Stimulated activated naive CD4-positive, alpha-beta T cell (primary cell): ENCODE results near the gene BRD3.
"Not testable (repeated sequence)": the region's sequence is repeated elsewhere in the genome, so short reads cannot be mapped to it uniquely, and the experiment has no call there.

ENCODE experiments used
- DNase-seq, 6 experiments: peaks; one replicate each; lab custom pipeline; 2025; lab: John Stamatoyannopoulos, UW

Gene BRD3

DNA sequence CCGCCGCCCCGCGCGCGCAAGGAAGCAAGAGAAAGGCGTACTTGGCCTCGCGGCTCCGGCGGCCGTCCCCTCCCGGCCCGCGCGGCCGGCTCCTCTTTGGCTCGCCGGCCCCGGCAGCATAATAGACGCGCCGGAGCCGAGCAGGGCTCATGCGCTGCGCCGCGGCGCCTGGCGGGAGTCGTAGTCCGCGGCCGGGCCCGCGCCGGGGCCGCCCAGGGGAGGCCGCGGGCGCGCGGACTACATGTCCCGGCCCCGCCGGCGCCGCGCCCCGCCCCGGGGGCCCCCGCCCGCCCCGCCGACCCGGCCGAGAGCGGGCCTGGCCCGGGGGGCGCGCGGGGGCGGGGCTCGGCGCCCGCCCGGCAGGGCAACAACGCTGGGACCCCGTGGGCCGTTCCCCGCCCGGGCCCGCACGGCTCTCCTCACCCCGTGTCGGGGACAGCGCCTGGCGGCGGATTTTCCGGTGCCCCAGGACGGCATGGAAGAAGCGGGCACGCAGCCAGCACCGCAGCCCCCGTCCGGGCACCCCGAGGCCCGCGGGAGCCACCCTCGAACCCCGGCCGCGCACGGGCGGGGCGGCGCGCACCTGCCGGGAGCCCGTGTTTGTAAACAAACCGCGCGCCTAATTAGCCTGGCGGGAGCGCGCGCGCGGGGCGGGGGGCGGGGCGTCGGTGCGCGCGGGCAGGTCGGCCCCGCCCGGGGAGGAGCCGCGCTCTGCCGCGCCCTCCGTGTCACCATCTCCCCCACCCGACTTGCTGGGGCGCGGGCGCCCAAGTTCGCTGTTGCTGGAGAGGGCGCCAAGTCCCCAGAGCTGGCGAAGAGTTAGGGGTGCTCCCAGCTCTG, at the start of gene BRD3:
BRD3 (minus strand) TSS at position 123 of the 840 bp plus-strand sequence. CDS start 14,549 bp downstream, outside the sequence.
- DNase-seq: peak; percentile 77 to 91 (median 84)

DNA sequence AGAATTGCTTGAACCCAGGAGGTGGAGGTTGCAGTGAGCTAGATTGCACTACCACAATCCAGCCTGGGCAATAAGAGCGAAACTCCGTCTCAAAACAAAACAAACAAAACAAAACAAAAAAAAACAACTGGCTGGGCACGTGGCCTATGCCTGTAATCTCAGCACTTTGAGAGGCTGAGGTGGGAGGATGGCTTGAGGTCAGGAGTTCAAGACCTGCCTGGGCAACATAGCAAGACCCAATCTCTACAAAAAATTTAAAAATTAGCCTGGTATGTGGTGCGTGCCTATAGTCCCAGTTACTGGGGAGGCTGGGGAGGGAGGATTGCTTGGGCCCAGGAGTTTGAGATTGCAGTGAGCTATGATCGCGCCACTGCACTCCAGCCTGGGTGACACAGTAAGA, 44.7 kb upstream of the BRD3 start:
- no peak for DNase-seq

DNA sequence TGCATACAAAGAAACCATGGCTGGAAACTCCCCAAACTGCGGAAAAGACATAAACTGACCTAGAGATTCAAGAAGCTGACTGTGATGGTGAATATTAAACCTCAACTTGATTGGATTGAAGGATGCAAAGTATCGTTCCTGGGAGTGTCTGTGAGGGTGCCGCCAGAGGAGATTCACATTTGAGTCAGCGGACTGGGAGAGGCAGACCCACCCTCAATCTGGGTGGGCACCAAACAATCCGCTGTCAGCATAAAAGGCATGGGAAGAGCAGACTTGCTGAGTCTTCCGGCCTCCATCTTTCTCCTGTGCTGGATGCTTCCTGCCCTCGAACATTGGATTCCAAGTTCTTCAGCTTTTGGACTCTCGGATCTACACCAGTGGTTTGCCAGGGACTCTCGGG, 43.2 kb upstream of the BRD3 start:
- DNase-seq: no peak

DNA sequence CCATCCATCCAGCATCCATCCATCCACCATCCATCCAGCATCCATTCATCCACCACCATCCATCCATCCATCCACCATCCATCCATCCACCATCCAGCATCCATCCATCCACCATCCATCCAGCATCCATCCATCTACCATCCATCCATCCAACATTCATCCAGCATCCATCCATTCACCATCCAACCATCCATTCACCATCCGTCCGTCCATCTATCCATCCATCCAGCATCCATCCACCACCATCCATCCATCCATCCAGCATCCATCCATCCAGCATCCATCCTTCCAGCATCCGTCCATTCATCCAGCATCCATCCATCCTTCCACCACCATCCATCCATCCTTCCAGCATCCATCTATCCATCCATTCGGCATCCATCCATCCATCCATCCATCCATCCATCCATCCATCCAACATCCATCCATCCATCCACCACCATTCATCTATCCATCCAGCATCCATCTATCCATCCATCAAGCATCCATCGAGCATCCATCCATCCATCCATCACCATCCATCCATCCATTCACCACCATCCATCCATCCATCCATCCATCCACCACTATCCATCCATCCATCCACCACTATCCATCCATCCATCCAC, 35.7 kb upstream of the BRD3 start:
- DNase-seq: no peak

DNA sequence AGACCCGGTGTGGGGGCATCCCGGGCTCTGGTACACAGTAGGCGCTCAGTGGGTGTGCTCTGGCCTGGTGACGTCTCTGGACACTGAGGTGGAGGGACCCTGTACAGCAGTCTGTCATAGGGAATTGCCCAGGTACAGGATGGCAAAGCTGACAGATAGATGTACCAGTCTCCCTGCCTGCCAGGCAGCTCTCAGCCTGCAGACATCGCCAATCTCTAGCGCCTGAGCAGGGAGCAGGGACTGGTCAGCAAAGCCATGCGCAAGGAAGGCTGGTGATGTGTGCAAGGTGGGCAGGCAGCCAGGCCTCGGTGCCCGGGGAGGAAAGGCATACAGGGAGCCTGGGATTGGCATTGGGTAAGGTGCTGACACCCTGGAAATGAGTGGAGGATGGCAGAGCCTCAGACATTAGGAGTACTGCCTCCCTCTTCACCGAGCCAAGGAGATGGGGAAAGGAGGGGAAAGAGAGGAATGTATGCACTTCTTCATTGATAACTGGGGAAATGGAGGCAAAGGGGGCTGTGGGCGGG, 33.9 kb upstream of the BRD3 start:
- DNase-seq: no peak

DNA sequence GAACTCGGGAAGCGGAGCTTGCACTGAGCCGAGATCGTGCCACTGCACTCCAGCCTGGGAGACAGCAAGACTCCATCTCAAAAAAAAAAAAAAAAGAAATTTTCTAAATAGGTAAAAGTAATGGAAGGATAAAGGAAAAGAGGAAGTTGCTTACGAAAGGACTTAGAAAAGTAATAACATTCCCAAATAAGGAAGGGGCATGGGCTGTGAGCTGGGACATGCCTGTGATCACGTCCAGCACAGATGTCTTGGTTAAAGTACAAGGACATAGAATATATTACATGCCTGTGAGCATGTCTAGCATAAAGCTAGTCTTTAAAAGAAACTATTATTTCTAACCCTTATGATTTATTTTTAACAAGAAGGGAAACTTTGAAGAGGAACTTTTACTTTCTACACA, 33.3 kb upstream of the BRD3 start:
- DNase-seq: not testable (repeated sequence)

DNA sequence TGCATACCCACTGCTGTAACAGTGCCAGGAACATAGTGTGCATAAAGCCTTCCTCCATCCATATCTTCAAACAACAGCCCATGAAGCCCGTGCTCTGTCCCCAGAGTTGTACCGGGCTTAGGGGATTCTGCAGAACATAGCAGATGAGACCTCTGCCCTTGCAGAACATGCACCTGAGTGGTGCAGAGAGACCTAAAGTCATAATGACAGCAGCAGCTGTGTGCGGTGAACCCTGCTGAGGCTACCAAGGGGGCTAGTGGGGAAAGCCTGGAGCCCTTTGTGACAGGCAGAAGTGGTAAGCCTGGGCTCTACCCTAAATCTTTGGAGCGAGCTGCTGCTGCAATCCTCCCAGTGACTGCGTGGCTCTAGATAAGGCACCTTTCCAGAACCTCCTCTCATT, 32.2 kb upstream of the BRD3 start:
- DNase-seq: no peak

DNA sequence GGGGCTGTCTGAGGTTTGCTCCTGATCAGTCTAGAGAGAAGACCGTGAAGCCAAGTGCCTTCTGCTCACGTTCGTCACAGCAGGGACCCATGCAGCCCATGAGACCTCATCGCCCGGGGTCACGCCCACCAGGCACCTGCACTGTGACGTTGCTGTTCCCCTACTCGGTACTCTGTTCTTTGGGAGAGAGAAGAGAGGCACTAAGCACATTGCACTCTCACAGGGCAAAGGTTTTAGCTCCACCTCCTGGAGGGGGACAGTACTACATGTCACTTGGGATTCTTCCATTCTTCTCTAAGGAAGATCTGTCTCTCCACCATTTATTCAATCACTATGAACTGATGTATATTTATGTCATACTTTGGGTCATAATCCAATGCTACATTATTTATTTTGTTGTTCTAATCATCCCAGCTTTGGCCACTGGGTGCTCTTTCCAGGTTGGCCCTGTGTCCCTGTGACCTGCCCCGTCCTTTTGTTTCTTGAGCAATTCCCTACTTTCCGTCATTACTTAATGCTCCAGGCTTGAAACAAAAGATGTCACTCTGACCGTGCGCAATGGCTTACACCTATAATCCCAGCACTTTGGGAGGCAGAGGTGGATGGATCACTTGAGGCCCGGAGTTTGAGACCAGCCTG, 31.4 kb upstream of the BRD3 start:
- DNase-seq: peak; percentile 18 to 64 (median 39)

DNA sequence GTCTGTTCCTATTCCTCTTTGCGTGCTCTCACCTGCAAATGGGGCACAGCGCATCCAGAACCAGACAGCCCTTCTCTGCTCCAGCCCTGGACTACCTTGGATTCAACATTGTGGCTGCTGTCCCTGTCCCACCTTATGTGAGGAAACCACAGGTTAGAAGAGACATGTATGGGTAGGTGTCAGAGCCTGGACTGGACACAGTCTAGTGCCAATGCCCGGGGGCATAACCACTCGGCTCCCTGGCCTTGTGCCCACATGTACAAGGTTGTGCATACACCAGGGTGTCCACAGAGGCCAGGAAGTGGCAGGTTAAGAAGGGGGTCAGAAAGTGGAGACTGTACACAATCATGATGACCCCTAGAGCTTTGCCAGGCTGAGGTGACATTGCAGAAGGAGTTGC, 22.1 kb upstream of the BRD3 start:
- DNase-seq: no peak

DNA sequence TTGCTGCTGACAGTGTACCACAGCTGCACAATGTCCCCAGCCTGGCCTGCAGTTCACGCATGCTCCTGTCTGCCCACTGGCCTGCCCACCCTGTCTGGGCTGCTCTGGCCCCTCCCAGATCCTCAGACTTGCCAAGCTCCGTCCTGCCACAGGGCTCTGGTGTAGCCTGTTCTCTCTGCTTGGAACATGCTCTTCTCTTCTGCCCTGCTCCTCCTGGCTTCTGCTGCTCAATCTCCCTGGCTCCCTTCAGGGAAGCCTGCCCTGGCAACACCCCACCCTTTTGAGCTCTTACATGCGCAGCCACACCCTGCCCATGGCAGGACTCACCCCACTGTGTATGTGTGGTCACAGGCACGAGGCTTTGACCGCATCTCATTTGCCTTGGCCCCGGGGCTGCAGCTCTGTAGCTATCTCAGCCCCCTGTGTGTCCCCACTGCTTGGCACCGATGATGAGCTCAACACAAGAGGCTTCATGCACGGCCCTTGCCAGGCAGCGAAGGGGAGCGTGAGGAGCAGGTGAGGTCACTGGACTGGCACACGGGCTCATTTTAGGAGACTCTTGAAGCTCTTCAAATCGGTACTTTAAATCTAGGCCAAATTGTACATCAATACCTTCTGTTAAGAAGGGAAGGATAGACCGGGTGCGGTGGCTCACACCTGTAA, 20.4 kb upstream of the BRD3 start:
- DNase-seq: no peak

DNA sequence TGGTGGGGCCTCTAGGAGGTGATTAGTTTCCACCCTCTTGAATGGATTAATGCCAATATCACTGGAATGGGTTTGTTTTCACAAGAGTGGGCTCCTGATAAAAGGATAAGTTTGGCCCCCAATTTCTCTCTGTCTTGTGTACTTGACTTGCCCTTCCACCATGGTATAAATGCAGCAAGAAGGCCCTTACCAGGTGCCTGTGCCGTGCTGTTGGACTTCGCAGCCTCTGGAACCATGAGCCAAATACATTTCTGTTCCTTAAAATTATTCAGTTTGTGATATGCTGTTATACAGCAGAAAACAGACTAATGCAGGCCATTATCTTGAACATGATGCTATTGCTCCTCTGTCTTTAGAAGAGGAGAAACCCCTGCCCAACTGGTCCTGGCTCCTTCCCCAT, 17.8 kb upstream of the BRD3 start:
- DNase-seq: no peak

DNA sequence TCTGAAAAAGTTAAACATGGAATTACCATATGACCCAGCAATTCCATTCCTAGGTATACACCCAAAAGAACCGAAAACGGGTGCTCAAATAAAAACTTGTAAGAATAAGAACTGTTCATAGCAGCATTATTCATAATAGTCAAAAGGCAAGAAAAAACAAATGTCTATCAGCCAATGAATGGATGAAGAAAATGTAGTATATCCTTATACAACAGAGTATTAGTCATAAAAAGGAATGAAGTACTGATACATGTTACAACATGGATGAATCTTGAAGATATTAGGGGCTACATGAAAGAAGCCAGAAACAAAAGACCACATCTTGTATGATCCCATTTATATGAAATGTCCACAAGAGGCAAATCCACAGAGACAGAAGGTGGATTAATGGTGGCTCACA, 15.6 kb upstream of the BRD3 start:
- DNase-seq: no peak

DNA sequence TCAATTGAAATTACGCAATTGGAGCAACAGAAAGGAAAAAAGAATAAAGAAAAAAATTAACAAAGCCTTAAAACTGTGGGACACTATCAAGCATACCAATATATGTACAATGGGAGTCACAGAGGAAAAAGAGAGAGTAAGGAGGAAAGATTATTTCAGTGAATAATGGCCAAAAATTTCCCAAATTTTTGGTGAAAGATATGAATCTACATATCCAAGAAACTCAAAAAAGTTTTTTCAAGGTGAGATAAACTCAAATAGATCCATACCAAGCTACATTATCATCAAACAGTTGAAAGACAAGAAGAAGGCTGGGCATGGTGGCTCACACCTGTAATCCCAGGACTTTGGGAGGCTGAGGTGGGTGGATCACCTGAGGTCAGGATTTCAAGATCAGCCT, 8.8 kb upstream of the BRD3 start:
- no peak for DNase-seq

DNA sequence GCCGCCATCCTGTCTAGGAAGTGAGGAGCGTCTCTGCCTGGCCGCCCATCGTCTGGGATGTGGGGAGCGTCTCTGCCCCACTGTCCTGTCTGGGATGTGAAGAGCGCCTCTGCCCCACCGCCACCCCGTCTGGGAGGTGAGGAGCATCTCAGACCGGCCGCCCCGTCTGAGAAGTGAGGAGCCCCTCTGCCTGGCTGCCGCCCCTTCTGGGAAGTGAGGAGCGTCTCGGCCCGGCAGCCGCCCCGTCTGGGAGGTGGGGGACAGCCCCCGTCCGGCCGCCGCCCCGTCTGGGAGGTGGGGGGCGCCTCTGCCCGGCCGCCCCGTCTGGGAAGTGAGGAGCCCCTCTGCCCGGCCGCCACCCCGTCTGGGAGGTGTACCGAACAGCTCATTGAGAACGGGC, 7.9 kb upstream of the BRD3 start:
- DNase-seq: not testable (repeated sequence)

DNA sequence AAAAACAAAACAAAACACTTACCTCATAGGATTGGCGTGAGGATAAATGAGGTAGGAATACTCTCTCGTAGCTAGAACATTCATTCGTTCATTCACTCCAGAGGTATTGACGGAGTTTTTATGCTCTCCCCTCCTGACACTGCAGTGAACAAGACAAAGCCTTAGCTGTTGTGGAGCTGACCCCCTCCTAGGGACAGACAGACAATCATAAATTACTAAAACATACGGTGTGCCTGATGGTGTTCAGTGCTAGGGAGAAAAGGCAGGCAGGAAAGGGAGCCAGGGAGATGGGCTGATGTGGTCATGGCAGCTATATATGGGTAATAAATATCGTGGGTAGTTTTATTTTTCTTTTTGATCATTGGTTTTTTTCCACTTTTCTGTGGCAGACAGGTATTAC, 5.7 kb upstream of the BRD3 start:
- DNase-seq: no peak

DNA sequence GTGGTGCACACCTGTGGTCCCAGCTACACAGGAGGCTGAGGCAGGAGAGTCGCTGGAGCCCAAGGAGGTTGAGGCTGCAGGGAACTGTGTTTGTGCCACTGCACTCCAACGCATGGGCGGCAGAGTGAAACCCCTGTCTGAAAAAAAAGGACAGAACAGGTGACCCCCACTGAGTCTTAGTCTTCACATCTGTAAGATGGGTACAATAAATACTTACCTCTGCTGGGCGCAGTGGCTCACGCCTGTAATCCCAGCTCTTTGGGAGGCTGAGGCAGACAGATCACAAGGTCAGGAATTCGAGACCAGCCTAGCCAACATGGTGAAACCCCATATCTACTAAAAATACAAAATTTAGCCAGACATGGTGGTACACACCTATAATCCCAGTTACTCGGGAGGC, 4.9 kb upstream of the BRD3 start:
- DNase-seq: not testable (repeated sequence)

DNA sequence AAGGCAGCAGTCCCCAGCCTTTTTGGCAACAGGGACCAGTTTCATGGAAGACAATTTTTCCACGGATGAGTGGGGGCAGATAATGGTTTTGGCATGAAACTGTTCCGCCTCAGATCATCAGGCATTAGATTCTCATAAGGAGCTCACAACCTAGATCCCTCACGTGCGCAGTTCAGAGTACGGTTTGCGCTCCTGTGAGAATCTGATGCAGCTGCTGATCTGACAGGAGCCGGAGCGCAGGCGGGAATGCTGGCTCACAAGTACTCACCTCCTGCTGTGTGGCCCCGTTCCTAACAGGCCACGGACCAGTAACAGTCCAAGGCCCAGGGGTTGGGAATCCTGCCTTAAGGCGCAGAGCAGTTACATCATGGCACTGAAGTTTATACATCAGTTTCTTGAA, 3.3 kb upstream of the BRD3 start:
- no peak for DNase-seq

DNA sequence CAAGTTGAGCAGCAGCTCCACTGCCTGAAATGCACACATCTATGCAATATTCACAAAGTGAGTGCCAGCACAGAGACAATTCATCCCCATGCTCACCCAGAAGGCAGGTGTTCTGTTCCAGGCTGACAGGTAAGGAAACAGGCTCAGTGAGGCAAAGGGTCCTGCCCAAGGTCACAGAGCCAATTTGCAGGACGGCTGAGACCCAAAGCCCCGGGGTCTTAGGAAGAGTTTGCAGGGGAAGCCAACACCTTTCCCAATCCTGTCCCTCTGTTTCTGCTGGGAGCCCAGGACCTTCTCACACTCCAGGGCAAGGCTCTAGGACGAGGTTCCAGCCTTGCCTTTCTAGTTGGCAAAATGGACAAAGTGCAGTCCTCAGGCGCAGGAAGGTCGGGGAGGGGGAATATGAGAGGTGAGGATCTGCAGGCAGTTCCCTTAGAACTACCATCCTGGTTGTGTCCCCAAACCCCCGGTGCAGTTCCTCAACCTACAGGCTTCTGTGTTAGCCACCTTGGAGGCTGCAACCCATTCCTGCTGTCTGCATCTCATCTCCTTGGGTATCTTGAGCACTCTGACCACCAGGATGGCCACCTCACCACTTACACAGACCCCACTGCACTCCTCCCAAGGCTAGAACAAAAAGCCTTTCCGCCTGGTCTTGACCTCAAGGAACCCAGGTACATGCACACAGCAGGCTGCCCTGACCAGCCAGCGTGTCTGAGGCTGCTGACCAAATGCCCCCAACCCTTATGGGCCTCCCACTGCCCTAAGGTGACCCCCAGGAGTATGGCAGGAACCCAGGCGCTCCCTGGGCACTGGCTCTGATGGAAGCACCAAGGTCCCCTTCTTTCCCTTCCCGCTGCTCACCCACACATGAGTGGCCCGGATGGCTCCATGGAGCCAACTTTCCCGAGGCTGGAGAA, 1.9 kb upstream of the BRD3 start:
- DNase-seq: no peak

DNA sequence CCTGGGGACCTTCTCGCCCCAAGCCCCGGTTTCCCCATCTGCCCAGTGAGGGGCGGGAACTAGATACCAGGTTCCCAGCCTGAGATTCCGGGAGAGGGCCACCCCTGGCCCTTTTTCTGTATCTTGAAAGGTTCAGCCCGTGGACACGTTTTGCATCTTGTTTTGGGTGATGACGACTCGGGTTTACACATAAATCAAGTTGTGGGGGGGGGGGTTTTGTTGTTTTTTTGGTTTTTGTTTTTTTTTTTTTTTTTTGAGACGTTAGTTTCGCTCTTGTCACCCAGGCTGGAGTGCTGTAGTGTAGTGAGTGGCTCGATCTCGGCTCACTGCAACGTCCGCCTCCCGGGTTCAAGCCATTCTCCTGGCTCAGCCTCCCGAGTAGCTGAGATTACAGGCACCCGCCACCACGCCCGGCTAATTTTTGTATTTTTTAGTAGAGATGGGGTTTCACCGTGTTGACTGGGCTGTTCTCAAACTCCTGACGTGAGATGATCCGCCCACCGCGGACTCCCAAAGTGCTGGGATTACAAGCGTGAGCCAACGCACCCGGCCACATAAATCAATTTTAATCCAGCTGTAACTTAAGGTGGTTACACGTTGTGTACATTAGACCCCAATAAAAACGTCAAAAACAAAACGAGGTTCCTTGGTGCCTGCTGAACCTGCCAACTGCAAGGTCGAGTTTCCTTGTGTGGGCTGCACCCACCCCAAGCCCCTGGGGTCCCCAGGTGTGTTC, 1.1 kb upstream of the BRD3 start:
- peak in 3 of 6 experiments; percentile 22 to 70 (median 37) for DNase-seq
